Smooth muscle cell of the brain vasculature (primary cell): ENCODE results near the gene KLHL25.

Experiments
- DNase-seq: peaks from one replicate; pipeline ENCODE4 v3.0.0-alpha.2; 2012; ENCODE audit warnings: low read depth, low spot score

Gene KLHL25

GRCh38 chr15:85718271-85718971 is 76.3 kb downstream of the KLHL25 start:
- DNase-seq: no peak

- DNase-seq: no peak
Observed at GRCh38 chr15:85717212-85717611, 77.5 kb downstream of the KLHL25 start.

- DNase-seq: no peak
Observed at GRCh38 chr15:85716261-85716660, 78.5 kb downstream of the KLHL25 start.

- no peak for DNase-seq
Observed at GRCh38 chr15:85711580-85712192, 83.0 kb downstream of the KLHL25 start.

- DNase-seq: no peak
Observed at GRCh38 chr15:85710340-85710842, 84.3 kb downstream of the KLHL25 start.
